Fibroblast of mammary gland (primary cell): ENCODE results near the gene RPL22L1.

Source experiments
- DNase-seq: peaks from one replicate; pipeline ENCODE4 v3.0.0-alpha.2; 2010; ENCODE audit warnings: low read depth
- H3K4me3 ChIP-seq: 2 replicates; pipeline ENCODE4 v1.5.1; 2011; ENCODE audit warnings: low read depth, mild to moderate bottlenecking, low read length, moderate library complexity; ENCODE audit not compliant: control insufficient read depth
- CTCF ChIP-seq: conservative IDR thresholded peaks from 2 replicates; pipeline ENCODE4 v1.5.1; 2011; ENCODE audit warnings: low read depth, low read length, inconsistent platforms; ENCODE audit not compliant: control insufficient read depth, insufficient read depth

The RPL22L1 gene

DNA sequence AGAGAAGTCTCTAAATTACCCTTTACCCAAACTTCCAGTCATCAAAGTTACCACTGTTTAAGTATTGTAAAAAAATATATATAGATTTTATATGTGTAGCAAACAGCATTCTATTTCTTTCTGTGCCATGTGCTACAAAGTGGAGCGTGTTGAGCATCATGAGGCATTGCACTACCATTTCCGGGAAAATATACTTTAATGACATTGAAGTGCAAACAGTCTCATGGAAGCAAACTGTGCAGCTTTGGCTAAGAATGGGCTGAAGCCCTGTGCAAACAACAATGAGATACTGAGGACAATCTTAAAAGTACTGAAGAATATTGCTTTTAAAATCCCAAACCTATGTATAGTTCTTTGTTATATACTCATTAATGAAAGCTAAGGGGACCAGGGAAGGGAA, 6.5 kb upstream of the RPL22L1 start:
- no peak for TF ChIP-seq CTCF
- no peak for DNase-seq
- no peak overlapping the region for H3K4me3 ChIP-seq

DNA sequence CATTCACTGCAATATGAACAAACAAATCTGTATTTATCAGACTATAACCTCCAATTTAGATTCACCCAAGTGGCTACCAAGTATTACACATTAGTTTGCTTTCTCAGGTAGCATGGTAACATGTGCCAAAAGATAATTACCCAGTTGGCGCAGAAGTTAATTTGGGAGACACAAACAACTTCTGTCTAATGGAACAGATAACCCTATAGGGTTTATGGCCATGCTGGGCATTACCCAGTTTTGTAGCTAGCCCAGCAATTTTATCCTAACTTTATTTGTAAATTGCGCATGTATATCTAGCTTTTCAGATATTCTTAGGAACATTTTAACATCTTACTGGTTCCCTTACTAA, 780 bp downstream of the RPL22L1 start:
- no peak for TF ChIP-seq CTCF
- no peak for DNase-seq
- peak overlapping the region; percentile 99 for H3K4me3 ChIP-seq

- no peak for TF ChIP-seq CTCF
- DNase-seq = no peak
- peak overlapping the region; percentile 99 for H3K4me3 ChIP-seq
Observed at GRCh38 chr3:170868577-170869238, 1.3 kb downstream of the RPL22L1 start.

- peak overlapping the region; percentile 99 for H3K4me3 ChIP-seq
- TF ChIP-seq CTCF = no peak
- DNase-seq = no peak
Observed at GRCh38 chr3:170867143-170867937, 2.7 kb downstream of the RPL22L1 start.

- no peak for TF ChIP-seq CTCF
- no peak overlapping the region for H3K4me3 ChIP-seq
- no peak for DNase-seq
Observed at GRCh38 chr3:170866499-170866898, 3.5 kb downstream of the RPL22L1 start.

- H3K4me3 ChIP-seq = no peak overlapping the region
Observed at GRCh38 chr3:170865209-170866094, 4.5 kb downstream of the RPL22L1 start.

More at GRCh38 chr3:170865209-170866094, 4.5 kb downstream of the RPL22L1 start:
- no peak for TF ChIP-seq CTCF
- DNase-seq = peak; percentile 42
